ENCODE data around the gene MIOX. TPM values are rescaled to one million over a fixed set of nuclear protein-coding genes. Genes with fewer than 3 reads are reported as not detected.
A peak's percentile ranks its signal among the peaks of the same experiment; 100 is the strongest.

Gene MIOX
- total and polyA plus RNA-seq, 2 of the 13 experiments (the other 11 are each of a cell fraction or from before 2014, with no cell fraction given) = 1.5 to 2.9 TPM

DNA sequence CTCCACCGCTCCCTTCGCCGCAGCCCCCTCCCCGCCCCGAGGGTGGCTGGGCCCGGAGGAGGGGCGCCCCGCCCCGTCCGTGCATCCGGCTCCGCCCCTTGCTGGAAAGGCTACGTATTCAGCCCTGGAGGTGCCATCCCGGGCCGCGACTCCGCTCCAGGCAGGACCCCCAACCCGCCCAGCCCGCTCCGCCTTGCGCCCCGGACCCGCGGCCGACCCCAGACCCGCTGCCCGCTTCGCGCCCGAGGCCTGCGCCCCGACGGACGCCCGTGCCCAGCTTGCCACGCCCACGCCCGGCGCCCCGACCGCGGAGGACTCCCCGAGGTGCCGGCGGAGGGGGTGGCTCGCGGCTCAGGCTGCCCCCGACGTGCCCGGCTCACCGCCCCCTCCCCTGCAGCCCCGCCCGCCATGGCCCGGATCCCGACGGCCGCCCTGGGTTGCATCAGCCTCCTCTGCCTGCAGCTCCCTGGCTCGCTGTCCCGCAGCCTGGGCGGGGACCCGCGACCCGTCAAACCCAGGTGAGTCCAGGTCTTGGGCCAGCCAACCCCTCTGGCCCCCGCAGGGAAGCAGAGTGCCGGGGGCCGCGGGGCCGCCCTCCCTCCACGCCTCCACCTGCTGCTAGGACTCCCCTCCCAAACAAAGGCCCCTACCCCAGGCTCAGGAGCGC is 5.1 kb upstream of the MIOX start, which contains the start of gene ADM2 (continued):
- TF ChIP-seq, protein P1, sequence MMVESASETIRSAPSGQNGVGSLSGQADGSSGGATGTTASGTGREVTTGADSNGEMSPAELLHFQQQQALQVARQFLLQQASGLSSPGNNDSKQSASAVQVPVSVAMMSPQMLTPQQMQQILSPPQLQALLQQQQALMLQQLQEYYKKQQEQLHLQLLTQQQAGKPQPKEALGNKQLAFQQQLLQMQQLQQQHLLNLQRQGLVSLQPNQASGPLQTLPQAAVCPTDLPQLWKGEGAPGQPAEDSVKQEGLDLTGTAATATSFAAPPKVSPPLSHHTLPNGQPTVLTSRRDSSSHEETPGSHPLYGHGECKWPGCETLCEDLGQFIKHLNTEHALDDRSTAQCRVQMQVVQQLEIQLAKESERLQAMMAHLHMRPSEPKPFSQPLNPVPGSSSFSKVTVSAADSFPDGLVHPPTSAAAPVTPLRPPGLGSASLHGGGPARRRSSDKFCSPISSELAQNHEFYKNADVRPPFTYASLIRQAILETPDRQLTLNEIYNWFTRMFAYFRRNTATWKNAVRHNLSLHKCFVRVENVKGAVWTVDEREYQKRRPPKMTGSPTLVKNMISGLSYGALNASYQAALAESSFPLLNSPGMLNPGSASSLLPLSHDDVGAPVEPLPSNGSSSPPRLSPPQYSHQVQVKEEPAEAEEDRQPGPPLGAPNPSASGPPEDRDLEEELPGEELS (CRISPR knock-in tag; IDR thresholded peaks at IDR 0.05) = no peak
- no peak for TF ChIP-seq FOXC1 (CRISPR knock-in tag; IDR thresholded peaks at IDR 0.05; ENCODE audit: borderline replicate concordance)
- no peak; the same call in 2 of the 3 replicates for TF ChIP-seq MXI1 (IDR thresholded peaks at IDR 0.05; ENCODE audit: borderline replicate concordance, low read depth, low read length)
- TF ChIP-seq HDAC2 (CRISPR knock-in tag; IDR thresholded peaks at IDR 0.05) = no peak
- no peak for TF ChIP-seq ZNF788 (CRISPR knock-in tag; IDR thresholded peaks at IDR 0.05; ENCODE audit: borderline replicate concordance)
- no peak for TF ChIP-seq ZNF639 (CRISPR knock-in tag; conservative IDR thresholded peaks at IDR 0.05)
- TF ChIP-seq MAF1 (CRISPR knock-in tag; IDR thresholded peaks at IDR 0.05; ENCODE audit: borderline replicate concordance) = no peak
- TF ChIP-seq ZNF331 (CRISPR knock-in tag; IDR thresholded peaks at IDR 0.05) = peak; percentile 11; the same call in 1 of the 2 replicates
- TF ChIP-seq CEBPG (CRISPR knock-in tag; IDR thresholded peaks at IDR 0.05) = peak; percentile 82
- TF ChIP-seq POLR2G (IDR thresholded peaks at IDR 0.05; ENCODE audit: low read depth, low read length) = no peak
- peak; percentile 17 for TF ChIP-seq YY1 (IDR thresholded peaks at IDR 0.05; ENCODE audit: insufficient read depth, insufficient replicate concordance, low read depth, low read length)
- no peak for TF ChIP-seq BHLHE40 (IDR thresholded peaks at IDR 0.05; ENCODE audit: low read length)
- TF ChIP-seq ZSCAN20 (CRISPR knock-in tag; IDR thresholded peaks at IDR 0.05; ENCODE audit: borderline replicate concordance) = no peak
- peak; percentile 15 for TF ChIP-seq HNRNPK (IDR thresholded peaks at IDR 0.05; ENCODE audit: low read depth, low read length, poor library complexity, severe bottlenecking)
- TF ChIP-seq, protein P2, sequence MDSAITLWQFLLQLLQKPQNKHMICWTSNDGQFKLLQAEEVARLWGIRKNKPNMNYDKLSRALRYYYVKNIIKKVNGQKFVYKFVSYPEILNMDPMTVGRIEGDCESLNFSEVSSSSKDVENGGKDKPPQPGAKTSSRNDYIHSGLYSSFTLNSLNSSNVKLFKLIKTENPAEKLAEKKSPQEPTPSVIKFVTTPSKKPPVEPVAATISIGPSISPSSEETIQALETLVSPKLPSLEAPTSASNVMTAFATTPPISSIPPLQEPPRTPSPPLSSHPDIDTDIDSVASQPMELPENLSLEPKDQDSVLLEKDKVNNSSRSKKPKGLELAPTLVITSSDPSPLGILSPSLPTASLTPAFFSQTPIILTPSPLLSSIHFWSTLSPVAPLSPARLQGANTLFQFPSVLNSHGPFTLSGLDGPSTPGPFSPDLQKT (CRISPR knock-in tag; IDR thresholded peaks at IDR 0.05; ENCODE audit: borderline replicate concordance) = no peak
